GM18867 (cell line): ENCODE data around the gene LMX1B.

Experiments used
- ATAC-seq: cut with Tn5 transposase; IDR thresholded peaks from one replicate; pipeline ENCODE4 v1.9.1; 2021; ENCODE audit warnings: mild to moderate bottlenecking, moderate library complexity; ENCODE audit not compliant: unreplicated experiment

The LMX1B gene

DNA sequence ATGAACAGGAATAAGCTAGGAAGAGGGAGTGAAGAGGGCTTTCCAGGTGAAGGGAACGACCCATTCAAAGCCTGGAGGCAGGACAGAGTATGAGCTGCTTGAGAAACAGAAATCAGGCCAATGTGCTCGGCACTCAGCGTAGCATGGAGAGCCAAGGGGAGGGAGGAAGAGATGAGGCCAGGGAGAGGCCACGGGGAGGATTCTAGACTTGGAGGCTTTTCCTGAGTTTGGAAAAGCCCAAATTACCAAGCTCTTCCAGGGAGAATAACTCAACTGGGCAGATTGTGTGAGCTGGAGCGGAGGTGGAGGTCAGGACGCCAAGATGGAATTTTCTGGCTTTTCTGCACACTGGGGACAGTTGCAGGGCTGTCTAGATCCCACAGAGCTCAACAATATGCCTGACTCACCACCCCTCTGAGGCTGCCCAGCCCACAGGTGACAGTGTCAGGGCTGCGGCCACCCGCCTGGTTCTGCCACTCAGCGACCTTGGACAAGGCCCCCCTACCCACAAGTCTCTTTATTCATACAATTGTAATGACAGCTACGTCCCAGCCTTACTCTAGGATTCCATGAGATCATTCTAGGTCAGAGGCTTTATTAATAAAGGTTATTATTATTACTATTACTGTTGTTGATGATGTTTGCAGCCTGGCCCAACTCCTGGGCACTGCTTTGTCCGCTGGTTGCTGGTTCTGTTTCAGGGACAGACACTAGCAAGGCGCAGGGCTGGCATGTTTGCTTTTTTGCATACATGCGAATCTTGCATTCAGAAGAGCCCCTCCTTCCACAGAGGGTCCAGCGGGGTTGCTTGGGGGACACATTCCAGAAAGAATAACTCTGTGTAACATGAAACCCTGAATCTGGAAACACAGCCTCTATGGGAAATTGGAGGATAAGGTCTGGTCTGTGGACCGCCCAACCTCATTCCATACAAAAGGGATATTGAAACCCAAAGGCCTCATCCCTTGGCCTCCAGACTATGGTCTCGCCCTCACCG lies 9.4 kb upstream of the LMX1B start:
- no peak for ATAC-seq

- ATAC-seq = no peak
These were observed 7.8 kb upstream of the LMX1B start for GRCh38 chr9:126605792-126606482.

- ATAC-seq = no peak
These were observed 7.3 kb upstream of the LMX1B start for GRCh38 chr9:126606483-126606870.

DNA sequence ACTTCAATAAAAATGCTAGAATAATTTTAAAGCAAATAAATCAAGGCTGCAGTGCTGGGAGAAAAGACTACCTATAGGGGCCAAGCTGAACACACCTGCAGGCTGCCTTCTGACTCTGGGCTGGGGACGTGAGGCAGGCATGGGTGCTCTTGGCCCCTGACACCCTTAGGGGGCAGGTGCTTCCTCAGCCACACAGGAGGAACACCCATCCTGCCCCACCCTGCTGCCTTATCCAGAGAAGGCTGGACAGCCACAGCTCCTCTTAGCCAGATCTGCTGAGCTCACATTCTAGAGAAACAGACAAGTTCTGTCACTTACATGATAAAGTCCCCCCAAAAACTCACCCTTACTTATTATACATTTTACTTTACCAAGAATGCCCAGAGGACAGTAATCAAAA lies 6.6 kb upstream of the LMX1B start:
- ATAC-seq = no peak

GRCh38 chr9:126607731-126608130 lies 6.0 kb upstream of the LMX1B start:
- ATAC-seq = no peak

- no peak for ATAC-seq
These were observed 5.2 kb upstream of the LMX1B start for GRCh38 chr9:126608551-126608950.

DNA sequence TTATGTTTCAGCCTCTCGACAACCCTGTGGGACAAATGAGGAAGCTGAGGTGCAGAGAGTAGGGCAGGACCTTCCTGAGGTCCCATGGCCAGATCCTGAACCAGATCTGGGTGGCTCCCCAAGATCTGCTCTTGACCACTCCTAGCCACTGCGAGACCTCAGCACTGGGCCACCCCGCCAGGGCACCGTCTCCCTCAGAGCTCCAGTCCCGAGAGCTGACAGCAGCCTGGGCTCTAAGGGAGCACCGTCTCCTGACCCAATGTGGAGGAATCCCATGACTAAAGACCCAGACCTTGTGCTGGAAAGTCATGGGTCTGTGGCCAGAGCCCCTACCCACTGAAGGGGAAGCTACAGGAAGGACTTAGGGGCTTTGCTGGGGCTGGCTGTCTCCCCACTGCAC lies 4.5 kb upstream of the LMX1B start:
- ATAC-seq = no peak

DNA sequence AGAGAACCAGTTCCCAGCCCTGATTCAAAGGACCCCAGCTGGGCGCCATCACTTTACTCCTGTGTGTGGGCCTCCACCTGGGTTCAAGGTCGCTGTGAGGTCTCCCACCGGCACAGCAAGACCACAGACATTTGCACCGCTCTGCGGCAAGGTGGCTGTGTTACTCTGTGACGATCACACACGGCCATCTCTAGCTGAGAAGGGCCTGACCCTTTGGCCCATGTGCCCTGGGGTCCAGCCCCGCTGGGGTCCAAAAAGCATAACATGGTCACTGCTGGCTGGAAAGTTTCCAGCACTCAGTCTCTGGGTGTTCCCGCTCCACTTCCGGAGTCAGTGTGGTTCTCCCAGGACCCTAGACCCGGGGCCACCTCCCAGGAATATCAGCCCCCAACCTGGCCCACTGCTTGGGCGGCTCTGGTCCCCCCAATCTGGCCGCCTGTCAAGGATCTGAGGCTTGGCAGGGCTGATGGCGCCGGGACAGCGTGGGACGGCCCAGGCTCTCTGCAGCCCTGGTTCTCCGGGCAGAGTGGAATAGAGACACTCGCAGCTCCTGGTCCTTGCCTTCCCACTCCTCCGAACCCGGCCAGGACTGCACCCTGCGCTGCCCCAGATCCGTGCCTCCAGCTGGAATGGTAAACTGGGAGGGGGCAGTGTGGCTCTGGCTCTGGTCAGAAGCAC lies 3.9 kb upstream of the LMX1B start:
- no peak for ATAC-seq

GRCh38 chr9:126611193-126611591 lies 2.5 kb upstream of the LMX1B start:
- no peak for ATAC-seq

- no peak for ATAC-seq
These were observed 2.0 kb upstream of the LMX1B start for GRCh38 chr9:126611592-126612325.

DNA sequence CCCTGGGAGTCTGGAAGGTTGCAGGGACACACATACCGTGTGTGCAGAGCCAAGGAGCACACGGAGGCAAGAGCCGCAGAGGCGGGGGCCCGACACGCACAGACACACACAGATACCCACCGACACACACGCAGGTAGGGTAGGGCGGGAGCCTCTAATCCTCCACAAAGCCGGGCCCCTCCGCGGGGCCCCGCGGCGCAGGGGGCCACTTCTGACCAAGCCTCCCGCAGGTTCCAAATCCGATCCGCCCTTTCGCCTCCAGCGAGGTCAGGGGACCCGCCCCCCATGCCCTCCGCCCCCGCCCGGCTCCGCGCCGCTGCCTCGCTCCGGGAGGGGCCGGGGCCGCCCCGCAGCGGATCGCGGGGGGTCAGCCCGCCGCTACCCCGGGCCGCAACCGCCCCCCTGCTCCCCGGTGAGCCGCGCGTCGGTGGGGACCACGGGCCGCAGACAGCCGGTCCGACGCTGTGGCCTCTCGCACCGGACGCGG lies 1.4 kb upstream of the LMX1B start:
- ATAC-seq = no peak

DNA sequence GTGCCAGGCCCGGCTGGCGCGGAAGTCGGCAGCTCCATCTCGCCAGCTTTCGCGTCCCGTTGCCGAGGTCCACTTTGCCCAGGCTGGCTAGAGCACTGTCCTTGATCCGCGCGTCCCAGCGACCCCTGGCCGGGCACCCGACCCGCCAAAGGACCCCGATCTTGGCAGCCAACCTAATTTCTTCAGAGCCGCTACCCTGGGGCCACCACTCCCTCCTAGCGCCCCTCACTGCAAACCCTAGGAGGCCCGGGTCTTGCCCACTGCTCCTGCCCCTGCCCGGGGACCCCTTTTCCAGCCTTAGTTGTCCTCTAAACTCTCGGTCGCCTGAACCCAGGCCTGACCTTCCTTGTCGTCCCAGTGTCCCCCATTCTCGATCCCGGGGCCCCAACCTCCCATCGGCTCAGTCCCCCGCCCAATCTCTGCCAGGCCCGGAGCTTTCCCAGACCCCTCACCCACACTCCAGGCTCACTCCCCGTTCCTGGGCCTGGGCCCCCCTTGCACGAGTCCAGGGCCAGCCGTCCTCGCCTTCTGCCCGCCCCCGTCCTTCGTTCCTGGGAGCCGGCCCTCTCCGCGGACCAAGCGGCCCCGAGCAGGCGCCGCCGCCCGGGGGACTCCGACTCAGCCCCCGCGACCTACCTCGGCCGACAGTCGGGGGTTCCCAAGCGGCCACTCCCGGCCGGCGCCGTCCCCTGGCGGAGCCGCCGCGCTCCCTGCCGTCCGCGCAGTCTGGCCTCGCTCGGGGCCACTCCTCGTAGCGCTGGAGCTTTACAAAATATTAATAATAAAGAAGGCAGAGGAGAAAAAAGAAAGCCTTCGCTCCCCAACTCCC lies 701 bp upstream of the LMX1B start:
- no peak for ATAC-seq

- ATAC-seq = no peak
These were observed 343 bp downstream of the LMX1B start for GRCh38 chr9:126614088-126614454.

- ATAC-seq = no peak
These were observed 922 bp downstream of the LMX1B start for GRCh38 chr9:126614455-126615244.

GRCh38 chr9:126615245-126615790 lies 1.6 kb downstream of the LMX1B start:
- no peak for ATAC-seq

GRCh38 chr9:126615791-126616447 lies 2.2 kb downstream of the LMX1B start:
- ATAC-seq = no peak

- no peak for ATAC-seq
These were observed 2.8 kb downstream of the LMX1B start for GRCh38 chr9:126616521-126616976.
